Psoas muscle (tissue), 8 donors: Measurements from ENCODE around the gene HCAR1. TPM values are rescaled to one million over a fixed set of nuclear protein-coding genes. Genes with fewer than 3 reads are reported as not detected.

ENCODE experiments used
- ATAC-seq, 4 donors: fragments of 200-7000 bp; cut with Tn5 transposase; one replicate each; pipeline ENCODE4 v1.9.1; 2020; ENCODE audit warnings: moderate library complexity in 3 of 4, mild to moderate bottlenecking in 2 of 4
- DNase-seq, 2 donors: peaks; one replicate each; pipeline ENCODE4 v3.0.0-alpha.2; 2020
- H3K27ac ChIP-seq: fragments of 200-600 bp; one replicate; pipeline ENCODE4 v1.8.0; 2022
- H3K27me3 ChIP-seq, 3 donors: fragments of 200-600 bp in 1 of 3; one replicate each; pipeline versions ENCODE4 v1.6.1 to v1.8.0; 2013 to 2022; ENCODE audit warnings: low read length in 2 of 3, mild to moderate bottlenecking in 2 of 3, moderate library complexity in 1 of 3; ENCODE audit not compliant: insufficient read depth in 3 of 3
- H3K36me3 ChIP-seq, 2 donors: fragments of 200-600 bp in 1 of 2; one replicate each; pipeline versions ENCODE4 v1.6.1 to v1.8.0; 2013 to 2022; ENCODE audit warnings: low read depth in 1 of 2, mild to moderate bottlenecking in 1 of 2, moderate library complexity in 1 of 2; ENCODE audit not compliant: insufficient read depth in 1 of 2
- H3K4me1 ChIP-seq: fragments of 200-600 bp; one replicate; pipeline ENCODE4 v1.8.0; 2022
- H3K4me3 ChIP-seq: fragments of 200-600 bp; one replicate; pipeline ENCODE4 v1.8.0; 2022; ENCODE audit warnings: mild to moderate bottlenecking
- H3K9me3 ChIP-seq: fragments of 200-600 bp; one replicate; pipeline ENCODE4 v1.8.0; 2022
- WGBS, 3 donors: extraction: QIAGEN DNeasy Blood & Tissue Kit; methylation state at CpG; one replicate each; pipeline versions ENCODE4 v1.1.6 to v1.1.7; 2013; 5-methylcytosine and 5-hydroxymethylcytosine counted together
- intact Hi-C, 2 donors: fragments of 100-400 bp; cut with DNase I; formaldehyde crosslinking; loops; one replicate each; pipeline versions ENCODE4 v1.11.0 to v1.14.2; 2022
- polyA plus RNA-seq, 3 donors: library from polyadenylated mRNA; stranded (reverse); fragments of 200-250 nt; gene quantifications; one replicate each; pipeline ENCODE4 v1.2.3, GENCODE V29; 2013
- total RNA-seq, 4 donors: library from RNA; stranded (reverse); fragmentation: NEBNext Ultra II Directional in 2 of 4; extraction: Animal tissue kit (Norgen Biotek cat#: 25700) in 2 of 4; gene quantifications; one replicate each; pipeline versions ENCODE4 v1.2.1 to v1.2.4, GENCODE V29; 2021 to 2023
- TF ChIP-seq, protein P1 (sequence below): fragments of 200-600 bp; IDR thresholded peaks from one replicate; pipeline ENCODE4 v1.8.0; 2022; ENCODE audit warnings: antibody characterized with exemption
- donor health status: healthy with polysubstance abuse.
- donor health status: DM: no; HTN: no; CAD: no; lungs with moderate emphysema.
- donor health status: Bipolar disorder and iron deficiency.
- donor health status: healthy.
- donor health status: DM: yes; HTN: yes; CAD: no.
- donor health status: DM: no; HTN: no; CAD: no.
- donor health status: DM: no; HTN: no; CAD: no.
- donor health status: DM: yes; HTN: yes; CAD: no.

Gene HCAR1
- total and polyA plus RNA-seq, 7 donors = 0.01 to 0.13 (median 0.05) TPM; not detected in 1

DNA sequence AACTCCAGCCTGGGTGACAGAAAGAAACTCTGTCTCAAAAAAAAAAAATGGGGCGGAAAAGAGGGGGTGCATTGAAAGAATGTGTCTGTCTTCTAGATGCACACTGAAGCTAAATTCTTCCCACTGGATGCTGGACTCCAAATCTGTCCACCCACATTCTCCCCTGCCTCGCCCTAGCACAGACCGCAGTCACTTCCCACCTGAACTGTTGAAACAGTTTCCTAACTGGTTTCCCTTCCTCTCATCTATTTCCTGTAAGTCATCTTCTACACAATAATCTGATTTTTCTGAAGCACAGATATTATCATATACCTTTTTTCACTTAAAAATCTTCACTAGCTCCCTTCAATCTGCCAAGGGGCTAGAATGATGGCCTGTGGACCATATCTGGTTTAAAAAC is 1.5 kb upstream of the HCAR1 start:
- H3K4me3 ChIP-seq = no peak overlapping the region
- intact Hi-C loops = no loop called here
- H3K9me3 ChIP-seq = no peaks in the 10 kb centered on the region
- WGBS, 3 donors = 83 to 88% (median 86%) methylated on average over 3 of the region's 3 CpGs
- H3K27me3 ChIP-seq = peaks cover 0 to 6% (median 0%) of the 10 kb centered on the region in 3 donors
- DNase-seq (no peak), ATAC-seq (no peak)
- no peaks in the 10 kb centered on the region for H3K36me3 ChIP-seq
- no peaks in the 10 kb centered on the region for H3K4me1 ChIP-seq
- TF ChIP-seq, protein P1, sequence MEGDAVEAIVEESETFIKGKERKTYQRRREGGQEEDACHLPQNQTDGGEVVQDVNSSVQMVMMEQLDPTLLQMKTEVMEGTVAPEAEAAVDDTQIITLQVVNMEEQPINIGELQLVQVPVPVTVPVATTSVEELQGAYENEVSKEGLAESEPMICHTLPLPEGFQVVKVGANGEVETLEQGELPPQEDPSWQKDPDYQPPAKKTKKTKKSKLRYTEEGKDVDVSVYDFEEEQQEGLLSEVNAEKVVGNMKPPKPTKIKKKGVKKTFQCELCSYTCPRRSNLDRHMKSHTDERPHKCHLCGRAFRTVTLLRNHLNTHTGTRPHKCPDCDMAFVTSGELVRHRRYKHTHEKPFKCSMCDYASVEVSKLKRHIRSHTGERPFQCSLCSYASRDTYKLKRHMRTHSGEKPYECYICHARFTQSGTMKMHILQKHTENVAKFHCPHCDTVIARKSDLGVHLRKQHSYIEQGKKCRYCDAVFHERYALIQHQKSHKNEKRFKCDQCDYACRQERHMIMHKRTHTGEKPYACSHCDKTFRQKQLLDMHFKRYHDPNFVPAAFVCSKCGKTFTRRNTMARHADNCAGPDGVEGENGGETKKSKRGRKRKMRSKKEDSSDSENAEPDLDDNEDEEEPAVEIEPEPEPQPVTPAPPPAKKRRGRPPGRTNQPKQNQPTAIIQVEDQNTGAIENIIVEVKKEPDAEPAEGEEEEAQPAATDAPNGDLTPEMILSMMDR = no peak
- no peak overlapping the region for H3K27ac ChIP-seq

DNA sequence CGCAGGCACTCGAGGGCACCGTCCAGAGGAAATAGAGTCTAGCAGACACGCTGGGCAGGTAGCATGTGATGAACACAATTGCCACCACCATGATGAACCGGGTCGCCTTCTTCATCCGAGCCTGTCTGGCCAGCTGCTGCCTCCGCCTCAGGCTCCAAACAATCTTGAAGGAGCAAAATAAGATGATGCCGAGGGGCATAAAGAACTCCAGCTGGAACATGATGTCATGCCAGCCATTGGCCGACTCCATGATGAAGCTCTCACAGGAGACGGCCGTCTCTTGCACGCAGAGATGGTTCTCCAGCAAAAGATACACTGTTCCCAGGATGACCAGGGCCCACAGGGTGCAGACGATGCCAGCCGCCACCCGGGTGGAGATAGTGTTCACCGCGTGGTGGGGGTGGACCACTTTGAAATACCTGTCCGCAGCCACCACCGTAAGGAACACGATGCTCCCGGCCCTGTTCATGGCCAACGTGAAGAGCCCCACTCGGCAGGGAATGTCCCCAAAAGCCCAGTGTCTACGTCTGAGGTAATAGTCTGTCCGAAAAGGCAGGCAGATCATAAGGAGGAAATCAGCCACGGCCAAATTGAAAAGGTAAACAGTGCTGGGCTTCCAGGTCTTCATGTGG is 945 bp downstream of the HCAR1 start:
- no peak overlapping the region for H3K4me3 ChIP-seq

DNA sequence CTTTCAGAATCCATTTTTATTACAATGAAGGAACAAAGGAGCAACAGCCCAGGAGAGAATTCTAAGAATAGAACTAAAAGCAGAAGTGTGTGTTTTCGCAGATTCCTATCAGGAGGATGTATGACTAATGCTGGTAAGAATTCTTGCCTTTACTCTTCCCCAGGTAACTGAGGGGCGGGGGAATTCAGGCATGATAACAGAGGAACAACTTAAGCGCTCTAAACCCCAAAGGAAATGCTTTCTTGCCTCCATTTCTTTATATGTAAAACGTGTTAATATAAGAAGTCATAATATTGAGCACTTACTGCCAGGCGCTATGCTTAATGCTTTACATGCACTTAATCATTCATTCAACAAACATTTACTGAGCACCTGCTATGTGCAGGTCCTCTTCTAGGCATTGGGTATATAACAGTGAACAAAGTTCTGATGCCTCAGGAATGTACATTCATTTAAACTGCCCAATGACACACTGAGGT is 4.5 kb downstream of the HCAR1 start:
- Histone ChIP-seq H3K27ac (no peak overlapping the region), H3K4me1 (no peaks in the 10 kb centered on the region), H3K36me3 (no peaks in the 10 kb centered on the region), H3K27me3 (peaks cover 0 to 6% (median 0%) of the 10 kb centered on the region in 3 donors), H3K9me3 (no peaks in the 10 kb centered on the region), H3K4me3 (no peak overlapping the region)
- intact Hi-C loops = no loop called here
- TF ChIP-seq, protein P1 = no peak
- 61 to 69% (median 64%) methylated on average over 5 of the region's 5 CpGs for WGBS, 3 donors
- DNase-seq = no peak
- ATAC-seq = no peak

More for the DNA sequence above, 945 bp downstream of the HCAR1 start:
- no peak for DNase-seq
- no peak overlapping the region for H3K27ac ChIP-seq
- no peak for ATAC-seq
- intact Hi-C loops = no loop called here
- peaks cover 0 to 6% (median 0%) of the 10 kb centered on the region in 3 donors for H3K27me3 ChIP-seq
- H3K9me3 ChIP-seq = no peaks in the 10 kb centered on the region
- 84 to 87% (median 86%) methylated on average over 27 of the region's 27 CpGs for WGBS, 3 donors
- H3K4me1 ChIP-seq = no peaks in the 10 kb centered on the region
- TF ChIP-seq, protein P1 = no peak
- no peaks in the 10 kb centered on the region for H3K36me3 ChIP-seq

GRCh38 chr12:122725452-122726079 is 5.1 kb downstream of the HCAR1 start:
- TF ChIP-seq, protein P1 = no peak
- ATAC-seq (no peak), DNase-seq (no peak)
- no peak overlapping the region for H3K27ac ChIP-seq
- no peaks in the 10 kb centered on the region for H3K4me1 ChIP-seq
- 85 to 91% (median 89%) methylated on average over 6 of the region's 6 CpGs for WGBS, 3 donors
- no peak overlapping the region for H3K4me3 ChIP-seq
- intact Hi-C loops = no loop called here
- H3K9me3 ChIP-seq = no peaks in the 10 kb centered on the region
- no peaks in the 10 kb centered on the region for H3K36me3 ChIP-seq
- peaks cover 0 to 6% (median 0%) of the 10 kb centered on the region in 3 donors for H3K27me3 ChIP-seq
